Mesenteric fat pad (tissue), 1 donor: ENCODE measurements around the gene TULP3. TPM values are rescaled to one million over a fixed set of nuclear protein-coding genes. Genes with fewer than 3 reads are reported as not detected.

Experiments
- DNase-seq: peaks from one replicate; pipeline ENCODE4 v3.0.0-alpha.2; 2020; ENCODE audit warnings: low spot score
- total RNA-seq: library from RNA; stranded (reverse); fragmentation: NEBNext Ultra II Directional; extraction: Animal tissue kit (Norgen Biotek cat#: 25700); gene quantifications from one replicate; pipeline ENCODE4 v1.2.1, GENCODE V29; 2021
- donor health status: DM: yes; HTN: yes; CAD: no.

Gene TULP3
- total RNA-seq, 1 donor from 2014 or later, result 18.0 TPM

- DNase-seq, result peak; percentile 35
Measured at GRCh38 chr12:2925322-2925995, 34.8 kb downstream of the TULP3 start.

- no peak for DNase-seq
Measured at GRCh38 chr12:2930865-2931264, 40.2 kb downstream of the TULP3 start.

GRCh38 chr12:2933586-2933985 is 42.9 kb downstream of the TULP3 start:
- DNase-seq, result no peak

GRCh38 chr12:2934371-2934770 is 43.7 kb downstream of the TULP3 start:
- no peak for DNase-seq

- DNase-seq, result no peak
Measured at GRCh38 chr12:2936301-2936700, 45.6 kb downstream of the TULP3 start.

- DNase-seq, result no peak
Measured at GRCh38 chr12:2937500-2937899, 46.8 kb downstream of the TULP3 start.

- DNase-seq, result no peak
Measured at GRCh38 chr12:2939191-2939590, 48.5 kb downstream of the TULP3 start.

- DNase-seq, result no peak
Measured at GRCh38 chr12:2940564-2940963, 49.9 kb downstream of the TULP3 start.

- DNase-seq, result no peak
Measured at GRCh38 chr12:2941524-2941923, 50.8 kb downstream of the TULP3 start.

GRCh38 chr12:2944401-2945047 is 53.8 kb downstream of the TULP3 start:
- DNase-seq, result no peak

- DNase-seq, result no peak
Measured at GRCh38 chr12:2949411-2949810, 58.7 kb downstream of the TULP3 start.

- no peak for DNase-seq
Measured at GRCh38 chr12:2955888-2956287, 65.2 kb downstream of the TULP3 start.

- no peak for DNase-seq
Measured at GRCh38 chr12:2957816-2958431, 67.2 kb downstream of the TULP3 start.

GRCh38 chr12:2958432-2959191 is 67.9 kb downstream of the TULP3 start:
- DNase-seq, result no peak

- DNase-seq, result no peak
Measured at GRCh38 chr12:2959192-2959504, 68.5 kb downstream of the TULP3 start, which contains the start of gene TEAD4. TSS of gene TEAD4 (plus strand) at chr12:2959397.

- DNase-seq, result no peak
Measured at GRCh38 chr12:2959505-2960389, 69.1 kb downstream of the TULP3 start.

GRCh38 chr12:2960390-2960956 is 69.8 kb downstream of the TULP3 start:
- DNase-seq, result no peak

GRCh38 chr12:2960996-2961616 is 70.4 kb downstream of the TULP3 start:
- DNase-seq, result no peak

- DNase-seq, result no peak
Measured at GRCh38 chr12:2961705-2962104, 71.0 kb downstream of the TULP3 start.

- no peak for DNase-seq
Measured at GRCh38 chr12:2963154-2963759, 72.6 kb downstream of the TULP3 start.
